HEK293 (cell line): Measurements from ENCODE around the gene CTSH.

ENCODE experiments used
- CTCF ChIA-PET: fragments of 350-600 bp; formaldehyde crosslinking; extraction: SDS; loops from one replicate; lab custom pipeline; 2021; ENCODE audit warnings: antibody characterized with exemption; lab: Yijun Ruan, JAX
- POLR2A ChIA-PET: fragments of 300-600 bp; formaldehyde crosslinking; extraction: SDS; loops from one replicate; lab custom pipeline; 2020; ENCODE audit warnings: antibody characterized with exemption, inconsistent platforms; lab: Yijun Ruan, JAX
- H3K27ac ChIP-seq: fragments of 200-500 bp; sonication (Bioruptor generic); 2 replicates; pipeline ENCODE4 v1.5.1; 2014; ENCODE audit warnings: low read depth, low read length, control low read depth, inconsistent platforms; ENCODE audit errors: extremely low read depth
- H3K36me3 ChIP-seq, 2 experiments: fragments of 200-500 bp in 1 of 2; sonication (Bioruptor generic) in 1 of 2; 1 replicate in 1 of 2; 2 replicates in 1 of 2; pipeline ENCODE4 v1.5.1; 2014 to 2017; ENCODE audit warnings: inconsistent platforms in 2 of 2, low read length in 2 of 2; ENCODE audit not compliant: control insufficient read depth in 2 of 2, insufficient read depth in 1 of 2
- H3K4me1 ChIP-seq: fragments of 200-500 bp; sonication (Bioruptor generic); 2 replicates; pipeline ENCODE4 v1.5.1; 2014; ENCODE audit warnings: mild to moderate bottlenecking, low read length, inconsistent platforms; ENCODE audit not compliant: control insufficient read depth, insufficient read depth
- H3K4me3 ChIP-seq: 2 replicates; pipeline ENCODE4 v1.5.1; 2011; ENCODE audit warnings: low read depth, mild to moderate bottlenecking, control low read depth, low read length, moderate library complexity
- H3K9me3 ChIP-seq: fragments of 200-500 bp; sonication (Bioruptor generic); 2 replicates; pipeline ENCODE4 v1.5.1; 2014; ENCODE audit warnings: low read depth, low read length, inconsistent platforms; ENCODE audit not compliant: control insufficient read depth, insufficient read depth
- HIC1 ChIP-seq: fragments of 450-650 bp; formaldehyde crosslinking; IDR thresholded peaks from 2 replicates; pipeline ENCODE4 v1.5.1; 2016; ENCODE audit warnings: missing biosample characterization, missing genetic modification characterization
- KLF8 ChIP-seq: fragments of 450-650 bp; formaldehyde crosslinking; IDR thresholded peaks from 2 replicates; pipeline ENCODE4 v1.5.1; 2016; ENCODE audit warnings: missing biosample characterization, missing genetic modification characterization
- OVOL3 ChIP-seq: fragments of 450-650 bp; formaldehyde crosslinking; IDR thresholded peaks from 2 replicates; pipeline ENCODE4 v1.5.1; 2016; ENCODE audit warnings: missing biosample characterization, missing genetic modification characterization
- WT1 ChIP-seq: fragments of 450-650 bp; formaldehyde crosslinking; IDR thresholded peaks from 2 replicates; pipeline ENCODE4 v1.5.1; 2016; ENCODE audit warnings: missing biosample characterization, missing genetic modification characterization
- ZFP3 ChIP-seq: fragments of 450-650 bp; formaldehyde crosslinking; IDR thresholded peaks from 2 replicates; pipeline ENCODE4 v1.5.1; 2016; ENCODE audit warnings: low read depth, missing biosample characterization, missing genetic modification characterization
- ZFP69B ChIP-seq: fragments of 450-650 bp; formaldehyde crosslinking; IDR thresholded peaks from 2 replicates; pipeline ENCODE4 v1.5.1; 2016; ENCODE audit warnings: missing biosample characterization, missing genetic modification characterization
- ZIC2 ChIP-seq: fragments of 450-650 bp; formaldehyde crosslinking; IDR thresholded peaks from 2 replicates; pipeline ENCODE4 v1.5.1; 2016; ENCODE audit warnings: missing biosample characterization, missing genetic modification characterization
- ZNF169 ChIP-seq: fragments of 450-650 bp; formaldehyde crosslinking; IDR thresholded peaks from 2 replicates; pipeline ENCODE4 v1.5.1; 2016; ENCODE audit warnings: missing biosample characterization, missing genetic modification characterization
- ZNF211 ChIP-seq: fragments of 450-650 bp; formaldehyde crosslinking; IDR thresholded peaks from 2 replicates; pipeline ENCODE4 v1.5.1; 2016; ENCODE audit warnings: low read depth, missing biosample characterization, missing genetic modification characterization
- ZNF223 ChIP-seq: fragments of 450-650 bp; formaldehyde crosslinking; IDR thresholded peaks from 2 replicates; pipeline ENCODE4 v1.5.1; 2016; ENCODE audit warnings: missing biosample characterization, missing genetic modification characterization
- ZNF280C ChIP-seq: fragments of 450-650 bp; formaldehyde crosslinking; IDR thresholded peaks from 2 replicates; pipeline ENCODE4 v1.5.1; 2016; ENCODE audit warnings: missing biosample characterization, missing genetic modification characterization
- ZNF280D ChIP-seq: fragments of 450-650 bp; formaldehyde crosslinking; IDR thresholded peaks from 2 replicates; pipeline ENCODE4 v1.5.1; 2016; ENCODE audit warnings: missing biosample characterization, missing genetic modification characterization
- ZNF311 ChIP-seq: fragments of 450-650 bp; formaldehyde crosslinking; IDR thresholded peaks from 2 replicates; pipeline ENCODE4 v1.5.1; 2017; ENCODE audit warnings: missing biosample characterization, missing genetic modification characterization, borderline replicate concordance
- ZNF335 ChIP-seq: fragments of 450-650 bp; formaldehyde crosslinking; conservative IDR thresholded peaks from 2 replicates; pipeline ENCODE4 v1.5.1; 2016; ENCODE audit warnings: missing biosample characterization, missing genetic modification characterization
- ZNF354C ChIP-seq: fragments of 450-650 bp; formaldehyde crosslinking; IDR thresholded peaks from 2 replicates; pipeline ENCODE4 v1.5.1; 2016; ENCODE audit warnings: missing biosample characterization, missing genetic modification characterization, low read depth, borderline replicate concordance
- ZNF366 ChIP-seq: fragments of 450-650 bp; formaldehyde crosslinking; conservative IDR thresholded peaks from 2 replicates; pipeline ENCODE4 v1.5.1; 2016; ENCODE audit warnings: missing biosample characterization, missing genetic modification characterization
- ZNF473 ChIP-seq: fragments of 450-650 bp; formaldehyde crosslinking; IDR thresholded peaks from 2 replicates; pipeline ENCODE4 v1.5.1; 2017; ENCODE audit warnings: missing biosample characterization, missing genetic modification characterization
- ZNF529 ChIP-seq: fragments of 450-650 bp; formaldehyde crosslinking; IDR thresholded peaks from 2 replicates; pipeline ENCODE4 v1.5.1; 2017; ENCODE audit warnings: missing genetic modification characterization, missing biosample characterization; ENCODE audit not compliant: insufficient replicate concordance
- ZNF658 ChIP-seq: fragments of 450-650 bp; formaldehyde crosslinking; IDR thresholded peaks from 2 replicates; pipeline ENCODE4; 2016; ENCODE audit warnings: missing biosample characterization, missing genetic modification characterization
- ZSCAN30 ChIP-seq: fragments of 450-650 bp; IDR thresholded peaks from 2 replicates; pipeline ENCODE4 v1.5.1; 2018; ENCODE audit warnings: missing biosample characterization, mild to moderate bottlenecking, missing genetic modification characterization, moderate library complexity

The CTSH gene

GRCh38 chr15:78913012-78913411, 31.8 kb downstream of the CTSH start (continued):
- no peak for TF ChIP-seq ZNF280C (tag by site-specific recombination)
- TF ChIP-seq, all 188 proteins: peak for 0

- ChIA-PET POLR2A (no interaction called here), CTCF (interaction anchor here (0.6 to 9.6 kb wide), 4 partner anchors 10 to 116 kb away, joined by 3 to 157 read pairs (median 5); no protein-coding TSS in a partner anchor)
- no peak overlapping the region for H3K4me3 ChIP-seq
- no peak for TF ChIP-seq ZIC2
- TF ChIP-seq ZNF311 (tag by site-specific recombination) = no peak
- no peak for TF ChIP-seq ZNF366
- no peak for TF ChIP-seq ZNF211 (tag by site-specific recombination)
- no peak for TF ChIP-seq ZNF223 (tag by site-specific recombination)
- TF ChIP-seq ZFP69B (tag by site-specific recombination) = no peak
- no peak for TF ChIP-seq ZNF473 (tag by site-specific recombination)
- TF ChIP-seq ZNF354C (tag by site-specific recombination) = no peak
- no peak for TF ChIP-seq WT1
- TF ChIP-seq ZNF529 = no peak
- no peak for TF ChIP-seq ZNF658
- TF ChIP-seq ZFP3 = no peak
- TF ChIP-seq ZSCAN30 (tag by site-specific recombination) = no peak
- no peak for TF ChIP-seq ZNF169 (tag by site-specific recombination)
- no peak for TF ChIP-seq ZNF280D
- TF ChIP-seq KLF8 (tag by site-specific recombination) = no peak
- TF ChIP-seq HIC1 = no peak
- TF ChIP-seq ZNF335 (tag by site-specific recombination) = no peak
- no peak for TF ChIP-seq OVOL3
- no peaks in the 10 kb centered on the region for H3K4me1 ChIP-seq
- peaks cover 34 to 55% of the 10 kb centered on the region in 2 experiments for H3K36me3 ChIP-seq
- H3K27ac ChIP-seq = no peak overlapping the region
- no peaks in the 10 kb centered on the region for H3K9me3 ChIP-seq
Measured at GRCh38 chr15:78912316-78912715, 32.5 kb downstream of the CTSH start.
